Endothelial cell of hepatic sinusoid (primary cell): ENCODE results near the gene MAPK12.

Experiments used
- in situ Hi-C: cut with HindIII; loops from 2 replicates; pipeline ENCODE4 v1.10.0; 2017; ENCODE audit warnings: low sequenced_read_pairs

Gene MAPK12

GRCh38 chr22:50261615-50262459 is at the start of gene MAPK12:
Gene MAPK12 (minus strand): TSS chr22:50261683. CDS start chr22:50261509, 174 bp downstream.
- in situ Hi-C loops: no loop called here

- in situ Hi-C loops: no loop called here
These were observed 49.5 kb upstream of the MAPK12 start for GRCh38 chr22:50310949-50311444.

- in situ Hi-C loops: no loop called here
These were observed 48.7 kb upstream of the MAPK12 start for GRCh38 chr22:50310031-50310722.

GRCh38 chr22:50309601-50309991 is 48.1 kb upstream of the MAPK12 start:
- in situ Hi-C loops: no loop called here

- in situ Hi-C loops: no loop called here
These were observed 47.6 kb upstream of the MAPK12 start for GRCh38 chr22:50308986-50309600.

- in situ Hi-C loops: no loop called here
These were observed 47.1 kb upstream of the MAPK12 start for GRCh38 chr22:50308597-50308935.

- in situ Hi-C loops: no loop called here
These were observed 46.6 kb upstream of the MAPK12 start for GRCh38 chr22:50307890-50308596.

GRCh38 chr22:50306753-50307749 is 45.6 kb upstream of the MAPK12 start, which contains the start of gene PLXNB2:
Gene PLXNB2 (minus strand): TSS chr22:50307646. CDS start chr22:50290584, 17,062 bp downstream.
- in situ Hi-C loops: no loop called here

- in situ Hi-C loops: no loop called here
These were observed 44.6 kb upstream of the MAPK12 start for GRCh38 chr22:50305923-50306566.

GRCh38 chr22:50305393-50305922 is 44.0 kb upstream of the MAPK12 start:
- in situ Hi-C loops: no loop called here

- in situ Hi-C loops: no loop called here
These were observed 43.3 kb upstream of the MAPK12 start for GRCh38 chr22:50304528-50305392.

- in situ Hi-C loops: no loop called here
These were observed 42.5 kb upstream of the MAPK12 start for GRCh38 chr22:50303848-50304527.

GRCh38 chr22:50303515-50303847 is 42.0 kb upstream of the MAPK12 start:
- in situ Hi-C loops: no loop called here

GRCh38 chr22:50302564-50302963 is 41.1 kb upstream of the MAPK12 start:
- in situ Hi-C loops: no loop called here

GRCh38 chr22:50302041-50302541 is 40.6 kb upstream of the MAPK12 start:
- in situ Hi-C loops: no loop called here

- in situ Hi-C loops: no loop called here
These were observed 40.1 kb upstream of the MAPK12 start for GRCh38 chr22:50301581-50301991.

GRCh38 chr22:50300620-50301257 is 39.3 kb upstream of the MAPK12 start:
- in situ Hi-C loops: no loop called here
